BJ (cell line): Measurements from ENCODE around the gene THAP10. TPM values are rescaled to one million over a fixed set of nuclear protein-coding genes. Genes with fewer than 3 reads are reported as not detected.

Experiments
- CTCF ChIA-PET: fragments of 350-600 bp; formaldehyde crosslinking; extraction: SDS; loops from one replicate; lab custom pipeline; 2021; ENCODE audit warnings: antibody characterized with exemption, inconsistent platforms; lab: Yijun Ruan, JAX
- POLR2A ChIA-PET: fragments of 300-600 bp; sonication (Branson Sonifier 250); formaldehyde crosslinking; extraction: SDS; loops from one replicate; lab custom pipeline; 2021; ENCODE audit warnings: antibody characterized with exemption; lab: Charles Lee
- DNase-seq: peaks from one replicate; pipeline ENCODE4 v3.0.0-alpha.2; 2011; ENCODE audit warnings: low read depth
- H3K27me3 ChIP-seq: 2 replicates; pipeline ENCODE4 v1.6.0; 2011; ENCODE audit warnings: low read length; ENCODE audit not compliant: control insufficient read depth, insufficient read depth
- H3K36me3 ChIP-seq: 2 replicates; pipeline ENCODE4 v1.5.1; 2011; ENCODE audit warnings: low read length; ENCODE audit not compliant: control insufficient read depth, insufficient read depth
- H3K4me3 ChIP-seq: 2 replicates; pipeline ENCODE4 v1.5.1; 2011; ENCODE audit warnings: low read depth, mild to moderate bottlenecking, control low read depth, low read length
- CTCF ChIP-seq: IDR thresholded peaks from 2 replicates; pipeline ENCODE4 v1.5.1; 2011; ENCODE audit warnings: low read depth, mild to moderate bottlenecking, control low read depth, inconsistent platforms, low read length, moderate library complexity; ENCODE audit not compliant: insufficient read depth
- polyA plus RNA-seq: library from polyadenylated mRNA; depleted of rRNA; stranded (reverse); fragments of >200 nt; gene quantifications from 2 replicates; pipeline ENCODE4 v1.2.3, GENCODE V29; 2011

THAP10 gene
- polyA plus RNA-seq, 1 experiment: 2.8 TPM

- no peak for TF ChIP-seq CTCF
- ChIA-PET POLR2A (no interaction called here), CTCF (interaction anchor here (0.6 to 1.4 kb wide), 3 partner anchors 11 to 37 kb away, joined by 3 to 5 read pairs (median 3); no protein-coding TSS in a partner anchor)
- no peaks in the 10 kb centered on the region for H3K27me3 ChIP-seq
- no peak for DNase-seq
- no peak overlapping the region for H3K4me3 ChIP-seq
- H3K36me3 ChIP-seq: peaks cover 23% of the 10 kb centered on the region
These were observed 54.8 kb downstream of the THAP10 start for GRCh38 chr15:70837476-70837875.

- no peak for DNase-seq
- H3K4me3 ChIP-seq: no peak overlapping the region
- ChIA-PET CTCF (no interaction called here), POLR2A (no interaction called here)
- H3K36me3 ChIP-seq: peaks cover 26% of the 10 kb centered on the region
- H3K27me3 ChIP-seq: no peaks in the 10 kb centered on the region
- no peak for TF ChIP-seq CTCF
These were observed 56.4 kb downstream of the THAP10 start for GRCh38 chr15:70835841-70836240.

DNA sequence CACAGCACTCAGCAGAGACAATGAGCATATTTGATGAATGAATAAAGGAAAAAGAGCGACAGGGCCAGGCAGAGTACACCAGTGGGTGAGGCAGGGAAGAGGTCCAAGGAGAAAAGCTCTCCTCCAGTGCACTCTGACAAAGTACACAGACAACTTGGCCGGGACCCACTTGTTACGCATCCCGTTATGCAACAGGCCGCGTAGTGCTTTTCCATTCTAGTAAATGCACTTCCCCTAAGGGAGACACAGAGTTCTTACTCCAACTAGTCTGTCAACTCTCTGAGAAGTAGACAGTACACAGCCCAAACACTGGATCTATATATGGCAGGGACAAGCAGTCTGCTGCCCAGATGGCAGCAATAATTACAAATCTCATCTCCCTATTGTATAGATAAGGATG lies 56.8 kb downstream of the THAP10 start:
- POLR2A ChIA-PET: no interaction called here
- CTCF ChIA-PET: no interaction called here
- DNase-seq: no peak

GRCh38 chr15:70834999-70835398 lies 57.2 kb downstream of the THAP10 start:
- H3K36me3 ChIP-seq: peaks cover 28% of the 10 kb centered on the region
- ChIA-PET POLR2A (no interaction called here), CTCF (interaction anchor here (2.6 kb wide), 1 partner anchor 10 kb away, joined by 13 read pairs; no protein-coding TSS in a partner anchor)

More for the DNA sequence above, 56.8 kb downstream of the THAP10 start:
- no peaks in the 10 kb centered on the region for H3K27me3 ChIP-seq
- H3K36me3 ChIP-seq: peaks cover 28% of the 10 kb centered on the region
- TF ChIP-seq CTCF: no peak
- H3K4me3 ChIP-seq: no peak overlapping the region

More at GRCh38 chr15:70834999-70835398, 57.2 kb downstream of the THAP10 start:
- no peak overlapping the region for H3K4me3 ChIP-seq
- H3K27me3 ChIP-seq: no peaks in the 10 kb centered on the region
- TF ChIP-seq CTCF: no peak
- no peak for DNase-seq
